ENCODE results near the gene CACNA1D. TPM values are rescaled to one million over a fixed set of nuclear protein-coding genes. Genes with fewer than 3 reads are reported as not detected.

The CACNA1D gene
- total RNA-seq, 1 donor from 2014 or later = 1.1 TPM

GRCh38 chr3:53624061-53624857 lies 129.8 kb downstream of the CACNA1D start:
- no peak overlapping the region for H3K4me3 ChIP-seq
- H3K27ac ChIP-seq (replicated peaks) = no peak overlapping the region
- H3K27me3 ChIP-seq (ENCODE audit: low read depth) = peaks cover 45% of the 10 kb centered on the region
- no peaks in the 10 kb centered on the region for H3K36me3 ChIP-seq
- no peak for TF ChIP-seq CTCF (IDR thresholded peaks at IDR 0.05; ENCODE audit: borderline replicate concordance)
- no peaks in the 10 kb centered on the region for H3K4me1 ChIP-seq
- no peak for DNase-seq
- no peaks in the 10 kb centered on the region for H3K9me3 ChIP-seq (replicated peaks)
- intact Hi-C loops (cut with micrococcal nuclease) = no loop called here

GRCh38 chr3:53626876-53627275 lies 132.5 kb downstream of the CACNA1D start:
- DNase-seq = no peak
- Histone ChIP-seq H3K9me3 (replicated peaks) (peaks cover 6% of the 10 kb centered on the region), H3K4me1 (no peaks in the 10 kb centered on the region), H3K27me3 (ENCODE audit: low read depth) (peaks cover 40% of the 10 kb centered on the region), H3K27ac (replicated peaks) (no peak overlapping the region), H3K36me3 (no peaks in the 10 kb centered on the region), H3K4me3 (no peak overlapping the region)
- intact Hi-C loops (cut with micrococcal nuclease) = no loop called here
- no peak for TF ChIP-seq CTCF (IDR thresholded peaks at IDR 0.05; ENCODE audit: borderline replicate concordance)

- intact Hi-C loops (cut with micrococcal nuclease) = no loop called here
- no peak for DNase-seq
- H3K27me3 ChIP-seq (ENCODE audit: low read depth) = peaks cover 40% of the 10 kb centered on the region
- H3K4me3 ChIP-seq = no peak overlapping the region
- TF ChIP-seq CTCF (IDR thresholded peaks at IDR 0.05; ENCODE audit: borderline replicate concordance) = no peak
- H3K36me3 ChIP-seq = no peaks in the 10 kb centered on the region
- no peaks in the 10 kb centered on the region for H3K4me1 ChIP-seq
- H3K27ac ChIP-seq (replicated peaks) = no peak overlapping the region
- H3K9me3 ChIP-seq (replicated peaks) = peaks cover 10% of the 10 kb centered on the region
Measured at GRCh38 chr3:53628536-53629401, 134.4 kb downstream of the CACNA1D start.

GRCh38 chr3:53629402-53629723 lies 135.0 kb downstream of the CACNA1D start:
- no peak overlapping the region for H3K4me3 ChIP-seq
- TF ChIP-seq CTCF (IDR thresholded peaks at IDR 0.05; ENCODE audit: borderline replicate concordance) = no peak
- H3K27ac ChIP-seq (replicated peaks) = no peak overlapping the region
- H3K9me3 ChIP-seq (replicated peaks) = peaks cover 10% of the 10 kb centered on the region
- intact Hi-C loops (cut with micrococcal nuclease) = no loop called here
- DNase-seq = no peak
- H3K27me3 ChIP-seq (ENCODE audit: low read depth) = peaks cover 40% of the 10 kb centered on the region
- no peaks in the 10 kb centered on the region for H3K4me1 ChIP-seq
- no peaks in the 10 kb centered on the region for H3K36me3 ChIP-seq

- Histone ChIP-seq H3K4me1 (no peaks in the 10 kb centered on the region), H3K9me3 (replicated peaks) (peaks cover 10% of the 10 kb centered on the region), H3K36me3 (no peaks in the 10 kb centered on the region), H3K27me3 (ENCODE audit: low read depth) (peaks cover 38% of the 10 kb centered on the region), H3K4me3 (no peak overlapping the region), H3K27ac (replicated peaks) (no peak overlapping the region)
- DNase-seq = no peak
- intact Hi-C loops (cut with micrococcal nuclease) = no loop called here
- TF ChIP-seq CTCF (IDR thresholded peaks at IDR 0.05; ENCODE audit: borderline replicate concordance) = no peak
Measured at GRCh38 chr3:53630547-53630946, 136.1 kb downstream of the CACNA1D start.
